Esophagus squamous epithelium (tissue), 5 donors: Measurements from ENCODE around the gene COA5. TPM values are rescaled to one million over a fixed set of nuclear protein-coding genes. Genes with fewer than 3 reads are reported as not detected.

ENCODE experiments used
- DNase-seq: peaks from one replicate; lab custom pipeline; 2025; lab: John Stamatoyannopoulos, UW
- H3K27ac ChIP-seq, 4 donors: fragments of 200-600 bp; sonication (generic); one replicate each; pipeline ENCODE4 v1.5.1; 2016 to 2019; ENCODE audit warnings: mild to moderate bottlenecking in 1 of 4
- H3K27me3 ChIP-seq, 4 donors: fragments of 200-600 bp; sonication (generic); 1 replicate in 3 of 4; 2 replicates in 1 of 4; pipeline versions ENCODE4 v1.5.1 to v1.6.0; 2017 to 2021; ENCODE audit warnings: antibody characterized with exemption in 1 of 4
- H3K36me3 ChIP-seq, 3 donors: fragments of 200-600 bp; sonication (generic); one replicate each; pipeline ENCODE4 v1.5.1; 2016 to 2019
- H3K4me1 ChIP-seq, 3 donors: fragments of 200-600 bp; sonication (generic); one replicate each; pipeline ENCODE4 v1.5.1; 2017 to 2019
- H3K4me3 ChIP-seq, 4 donors: fragments of 200-600 bp; sonication (generic); 1 replicate in 3 of 4; 2 replicates in 1 of 4; pipeline ENCODE4 v1.5.1; 2016 to 2019; ENCODE audit warnings: mild to moderate bottlenecking in 2 of 4, moderate library complexity in 1 of 4
- H3K9me3 ChIP-seq, 3 donors: fragments of 200-600 bp; sonication (generic); one replicate each; pipeline ENCODE4 v1.5.1; 2016 to 2019
- CTCF ChIP-seq, 6 experiments: fragments of 450-650 bp in 4 of 6; fragments of 200-600 bp in 2 of 6; sonication (generic) in 2 of 6; IDR thresholded peaks; one replicate each; pipeline ENCODE4 v1.5.1; 2016 to 2019; ENCODE audit warnings: antibody characterized with exemption in 6 of 6, mild to moderate bottlenecking in 4 of 6, moderate library complexity in 4 of 6
- POLR2A ChIP-seq, 4 donors: fragments of 450-650 bp; IDR thresholded peaks; one replicate each; pipeline ENCODE4 v1.6.1; 2017; ENCODE audit warnings: antibody characterized with exemption in 4 of 4, mild to moderate bottlenecking in 4 of 4, moderate library complexity in 3 of 4
- WGBS, 2 donors: methylation state at CpG; one replicate each; pipeline ENCODE4 v1.1.5; 2018; 5-methylcytosine and 5-hydroxymethylcytosine counted together
- intact Hi-C: fragments of 100-400 bp; cut with DNase I; formaldehyde crosslinking; loops from one replicate; pipeline ENCODE4 v1.15.0; 2022
- total RNA-seq, 4 donors: library from RNA; depleted of rRNA; stranded (reverse); fragments of >200 nt; gene quantifications; one replicate each; pipeline ENCODE4 v1.1.0, GENCODE V29; 2016
- donor health status: DM: yes; HTN: yes; CAD: no.

COA5 gene
- total RNA-seq, 4 donors from 2014 or later, result 15.5 to 37.8 (median 19.4) TPM

- no peak for DNase-seq
- H3K9me3 ChIP-seq, result no peaks in the 10 kb centered on the region
- H3K4me3 ChIP-seq, result no peak overlapping the region
- no peak overlapping the region for H3K27ac ChIP-seq
- peaks cover 11 to 48% (median 29%) of the 10 kb centered on the region in 3 donors for H3K4me1 ChIP-seq
- no peak for TF ChIP-seq CTCF (IDR thresholded peaks at IDR 0.05)
- no peak for TF ChIP-seq POLR2A (IDR thresholded peaks at IDR 0.05)
- intact Hi-C loops, result loop anchor here (5.0 kb wide), 1 partner anchor 43 kb away; the partner anchor contains the start of genes COA5 and UNC50
- H3K27me3 ChIP-seq, result no peaks in the 10 kb centered on the region
- WGBS, 2 donors, result 92 to 94% methylated on average over 16 of the region's 17 CpGs
- peaks cover 7 to 69% (median 17%) of the 10 kb centered on the region in 3 donors for H3K36me3 ChIP-seq
Measured at GRCh38 chr2:98564541-98565132, 43.7 kb downstream of the COA5 start.

GRCh38 chr2:98563394-98563793 is 44.9 kb downstream of the COA5 start:
- H3K9me3 ChIP-seq, result no peaks in the 10 kb centered on the region
- peaks cover 11 to 53% (median 33%) of the 10 kb centered on the region in 3 donors for H3K4me1 ChIP-seq
- intact Hi-C loops, result no loop called here
- no peak for TF ChIP-seq POLR2A (IDR thresholded peaks at IDR 0.05)
- no peak for TF ChIP-seq CTCF (IDR thresholded peaks at IDR 0.05)
- no peak overlapping the region for H3K27ac ChIP-seq
- H3K36me3 ChIP-seq, result peaks cover 7 to 56% (median 17%) of the 10 kb centered on the region in 3 donors
- WGBS, 2 donors, result 93 to 94% methylated on average over 9 of the region's 13 CpGs
- no peak overlapping the region for H3K4me3 ChIP-seq
- no peaks in the 10 kb centered on the region for H3K27me3 ChIP-seq
- no peak for DNase-seq

- no peak for DNase-seq
- no peaks in the 10 kb centered on the region for H3K27me3 ChIP-seq
- H3K36me3 ChIP-seq, result peaks cover 13 to 49% (median 16%) of the 10 kb centered on the region in 3 donors
- peaks cover 11 to 50% (median 33%) of the 10 kb centered on the region in 3 donors for H3K4me1 ChIP-seq
- H3K9me3 ChIP-seq, result no peaks in the 10 kb centered on the region
- intact Hi-C loops, result no loop called here
- peak overlapping the region; percentile 58 to 81 (median 77) for H3K27ac ChIP-seq
- TF ChIP-seq CTCF (IDR thresholded peaks at IDR 0.05) (no peak), POLR2A (IDR thresholded peaks at IDR 0.05) (no peak)
- 70 to 77% methylated on average over 13 of the region's 13 CpGs for WGBS, 2 donors
- no peak overlapping the region for H3K4me3 ChIP-seq
Measured at GRCh38 chr2:98561902-98562695, 46.2 kb downstream of the COA5 start.

- no peak for DNase-seq
- Histone ChIP-seq H3K4me3 (no peak overlapping the region), H3K27me3 (no peaks in the 10 kb centered on the region), H3K27ac (peak overlapping the region in 3 of 4 donors; percentile 76 to 82 (median 81)), H3K36me3 (peaks cover 9 to 46% (median 9%) of the 10 kb centered on the region in 3 donors), H3K4me1 (peaks cover 11 to 50% (median 33%) of the 10 kb centered on the region in 3 donors), H3K9me3 (no peaks in the 10 kb centered on the region)
- intact Hi-C loops, result no loop called here
- 86 to 87% methylated on average over 9 of the region's 9 CpGs for WGBS, 2 donors
- TF ChIP-seq POLR2A (IDR thresholded peaks at IDR 0.05), result no peak
- TF ChIP-seq CTCF (IDR thresholded peaks at IDR 0.05), result no peak
Measured at GRCh38 chr2:98561018-98561417, 47.3 kb downstream of the COA5 start.
